GM12878 (cell line): ENCODE measurements around the gene DNAJC13. TPM values are rescaled to one million over a fixed set of nuclear protein-coding genes. Genes with fewer than 3 reads are reported as not detected.

Experiments used
- ATAC-seq: fragments of 200-7000 bp; cut with Tn5 transposase; 3 replicates; pipeline ENCODE4 v1.9.1; 2020; ENCODE audit warnings: mild to moderate bottlenecking, moderate library complexity
- BruUV-seq: library from RNA; stranded (reverse); fragments of 400-500 nt; replicated peaks from 2 replicates; lab custom pipeline; 2021; lab: Mats Ljungman, UMichigan
- CTCF ChIA-PET: fragments of 300-600 bp; sonication (Branson Sonifier 250); formaldehyde crosslinking; extraction: SDS; loops from one replicate; lab custom pipeline; 2021; ENCODE audit warnings: inconsistent platforms; lab: Yijun Ruan, JAX
- POLR2A ChIA-PET: fragments of 350-600 bp; formaldehyde crosslinking; extraction: SDS; loops from one replicate; lab custom pipeline; 2021; ENCODE audit warnings: inconsistent platforms; lab: Charles Lee
- RAD21 ChIA-PET: fragments of 300-600 bp; sonication (Branson Sonifier 250); formaldehyde crosslinking; loops from one replicate; lab custom pipeline; 2023; ENCODE audit warnings: antibody characterized with exemption; ENCODE audit not compliant: unreplicated experiment; lab: Charles Lee
- SMC1A ChIA-PET: fragments of 300-600 bp; sonication (Branson Sonifier 250); formaldehyde crosslinking; loops from one replicate; lab custom pipeline; 2023; ENCODE audit not compliant: unreplicated experiment, uncharacterized antibody; lab: Charles Lee
- DNase-seq: peaks from one replicate; pipeline ENCODE4 v3.0.0-alpha.2; 2011; ENCODE audit warnings: low read depth, low spot score
- FAIRE-seq: peaks from 3 replicates; lab custom pipeline; 2011; peaks lifted over from hg19 to GRCh38; lab: Jason Lieb, UNC
- H2AFZ ChIP-seq: 2 replicates; pipeline ENCODE4 v1.6.0; 2011; ENCODE audit warnings: low read depth, low read length, control low read depth; ENCODE audit not compliant: control insufficient read depth
- H3K27ac ChIP-seq: 2 replicates; pipeline ENCODE4 v1.5.1; 2011; ENCODE audit warnings: control low read depth; ENCODE audit not compliant: control insufficient read depth, insufficient read depth
- H3K27me3 ChIP-seq, 2 experiments: replicated peaks in 1 of 2; 2 replicates each; pipeline versions ENCODE4 v1.6.0 to v1.6.1; 2011; ENCODE audit warnings: low read length in 1 of 2; ENCODE audit not compliant: control insufficient read depth in 2 of 2, insufficient read depth in 2 of 2
- H3K36me3 ChIP-seq, 2 experiments: 2 replicates each; pipeline ENCODE4 v1.5.1; 2011; ENCODE audit warnings: low read length in 1 of 2; ENCODE audit not compliant: control insufficient read depth in 2 of 2, insufficient read depth in 2 of 2
- H3K4me1 ChIP-seq: 2 replicates; pipeline ENCODE4 v1.6.1; 2011; ENCODE audit warnings: mild to moderate bottlenecking, low read length, moderate library complexity, mixed read lengths; ENCODE audit not compliant: control insufficient read depth, insufficient read depth
- H3K4me2 ChIP-seq: 2 replicates; pipeline ENCODE4 v1.6.0; 2011; ENCODE audit warnings: control low read depth; ENCODE audit not compliant: control insufficient read depth, insufficient read depth
- H3K4me3 ChIP-seq: fragments of 200-600 bp; sonication (generic); 2 replicates; pipeline ENCODE4 v1.5.1; 2016
- H3K79me2 ChIP-seq: 2 replicates; pipeline ENCODE4 v1.6.0; 2011; ENCODE audit warnings: low read length; ENCODE audit not compliant: control insufficient read depth, insufficient read depth
- H3K9ac ChIP-seq: 2 replicates; pipeline ENCODE4 v1.8.0; 2011; ENCODE audit warnings: low read length, control low read depth, mixed read lengths; ENCODE audit not compliant: control insufficient read depth, insufficient read depth
- H3K9me3 ChIP-seq: replicated peaks from 3 replicates; pipeline ENCODE4 v1.5.1; 2011; ENCODE audit warnings: mild to moderate bottlenecking, low read length; ENCODE audit not compliant: control insufficient read depth, insufficient read depth
- H4K20me1 ChIP-seq: 2 replicates; pipeline ENCODE4 v1.6.0; 2011; ENCODE audit not compliant: control insufficient read depth, insufficient read depth
- CBX3 ChIP-seq: fragments of 200-600 bp; sonication (generic); IDR thresholded peaks from 2 replicates; pipeline ENCODE4 v1.6.1; 2016; ENCODE audit warnings: low read depth, borderline replicate concordance
- JUND ChIP-seq: IDR thresholded peaks from 2 replicates; pipeline ENCODE4 v1.6.1; 2012; ENCODE audit warnings: low read depth, mild to moderate bottlenecking, low read length, improper control_type of control experiment, moderate library complexity
- KAT2A ChIP-seq: conservative IDR thresholded peaks from 2 replicates; pipeline ENCODE4 v1.6.1; 2011; ENCODE audit warnings: low read depth, low read length; ENCODE audit not compliant: control insufficient read depth
- MEF2A ChIP-seq: IDR thresholded peaks from 2 replicates; pipeline ENCODE4 v1.6.1; 2011; ENCODE audit warnings: low read depth, mild to moderate bottlenecking, low read length, moderate library complexity; ENCODE audit not compliant: insufficient read depth
- NBN ChIP-seq: fragments of 450-650 bp; IDR thresholded peaks from 2 replicates; pipeline ENCODE4 v1.6.1; 2016
- NFIC ChIP-seq: IDR thresholded peaks from 2 replicates; pipeline ENCODE4 v1.6.1; 2012; ENCODE audit warnings: low read depth, mild to moderate bottlenecking, inconsistent platforms, low read length, moderate library complexity
- NR2F1 ChIP-seq: fragments of 450-650 bp; conservative IDR thresholded peaks from 2 replicates; pipeline ENCODE4 v1.6.1; 2017; ENCODE audit warnings: mild to moderate bottlenecking
- PAX8 ChIP-seq: fragments of 450-650 bp; IDR thresholded peaks from 2 replicates; pipeline ENCODE4 v1.6.1; 2017; ENCODE audit warnings: mild to moderate bottlenecking, moderate library complexity
- RAD21 ChIP-seq: IDR thresholded peaks from 2 replicates; pipeline ENCODE4 v1.6.1; 2011; ENCODE audit warnings: mild to moderate bottlenecking, low read depth, low read length, moderate library complexity; ENCODE audit not compliant: insufficient read depth
- ZNF207 ChIP-seq: fragments of 450-650 bp; IDR thresholded peaks from 2 replicates; pipeline ENCODE4 v1.6.1; 2014; ENCODE audit warnings: antibody characterized with exemption, mild to moderate bottlenecking, borderline replicate concordance
- ZNF217 ChIP-seq: fragments of 450-650 bp; IDR thresholded peaks from 2 replicates; pipeline ENCODE4 v1.6.1; 2017; ENCODE audit warnings: antibody characterized with exemption, mild to moderate bottlenecking
- ZNF384 ChIP-seq: IDR thresholded peaks from 2 replicates; pipeline ENCODE4 v1.6.1; 2012; ENCODE audit warnings: low read depth, mild to moderate bottlenecking, low read length, improper control_type of control experiment, borderline replicate concordance
- ZNF687 ChIP-seq: fragments of 450-650 bp; IDR thresholded peaks from 2 replicates; pipeline ENCODE4 v1.6.1; 2017; ENCODE audit warnings: mild to moderate bottlenecking, moderate library complexity
- WGBS: methylation state at CpG from one replicate; pipeline ENCODE4 v1.1.6; 2016; ENCODE audit warnings: low lambda C conversion rate; ENCODE audit not compliant: insufficient replicate concordance, insufficient coverage; ENCODE audit errors: missing lambda C conversion rate; 5-methylcytosine and 5-hydroxymethylcytosine counted together
- in situ Hi-C: fragments of 300-500 bp; cut with MboI; formaldehyde crosslinking; loops from 9 replicates; pipeline ENCODE4 v1.14.3; 2018; ENCODE audit warnings: mixed read lengths
- intact Hi-C: fragments of 100-400 bp; cut with micrococcal nuclease; formaldehyde crosslinking; loops from one replicate; pipeline ENCODE4 v1.14.2; 2022; ENCODE audit not compliant: unreplicated experiment
- polyA plus RNA-seq, 11 experiments: library from polyadenylated mRNA; depleted of rRNA in 4 of 11; unstranded in 6 of 11; stranded (reverse) in 5 of 11; fragments of >200 nt; fragmentation: Nextera tagmentation in 4 of 11; fragmentation: Illumina TruSeq in 1 of 11; extraction: Ambion mirVana in 4 of 11; extraction: Trizol in 1 of 11; gene quantifications; 1 replicate in 1 of 11; 2 replicates in 10 of 11; pipeline versions ENCODE4 v1.2.1 to v1.2.3, GENCODE V29; 2011 to 2016; ENCODE audit warnings: inconsistent platforms in 2 of 11, missing spikeins in 2 of 11, low read depth in 1 of 11
- total RNA-seq, 4 experiments: library from RNA; depleted of rRNA in 3 of 4; stranded (reverse); fragments of >200 nt in 3 of 4; fragmentation: Illumina TruSeq in 1 of 4; extraction: Trizol in 1 of 4; gene quantifications; 2 replicates each; pipeline versions ENCODE4 v1.2.1 to v1.2.3, GENCODE V29; 2013 to 2021
- TF ChIP-seq, protein P1 (sequence below): IDR thresholded peaks from 2 replicates; pipeline ENCODE4 v1.6.1; 2012; ENCODE audit warnings: low read length, inconsistent platforms
- TF ChIP-seq, protein P2 (sequence below): fragments of 450-650 bp; IDR thresholded peaks from 2 replicates; pipeline ENCODE4 v1.6.1; 2014; ENCODE audit warnings: mild to moderate bottlenecking
- TF ChIP-seq, protein P3 (sequence below): fragments of 450-650 bp; formaldehyde crosslinking; IDR thresholded peaks from 2 replicates; pipeline ENCODE4 v1.4.0; 2020; ENCODE audit warnings: mild to moderate bottlenecking, moderate library complexity

Gene DNAJC13
- total and polyA plus RNA-seq, 10 of the 15 experiments (the other 5 are each of a cell fraction or from before 2014, with no cell fraction given) = 8.3 to 33.9 (median 17.0) TPM

GRCh38 chr3:132569580-132569979 lies 152.3 kb downstream of the DNAJC13 start:
- Histone ChIP-seq H3K27me3 (no peaks in the 10 kb centered on the region), H3K4me1 (no peaks in the 10 kb centered on the region), H4K20me1 (no peaks in the 10 kb centered on the region), H3K9me3 (no peaks in the 10 kb centered on the region), H3K4me3 (no peak overlapping the region), H3K27ac (no peak overlapping the region), H3K9ac (no peak overlapping the region), H2AFZ (no peak overlapping the region), H3K4me2 (no peak overlapping the region), H3K79me2 (no peaks in the 10 kb centered on the region), H3K36me3 (no peaks in the 10 kb centered on the region; a peak in 1 of 4 replicates)
- in situ Hi-C loops = no loop called here
- no TSS peak for BruUV-seq
- ATAC-seq (no peak), FAIRE-seq (no peak), DNase-seq (no peak)
- ChIA-PET POLR2A (no interaction called here), SMC1A (no interaction called here), CTCF (interaction anchor here (2.0 kb wide), 1 partner anchor 33 kb away, joined by 8 read pairs; no protein-coding TSS in a partner anchor), RAD21 (no interaction called here)
- WGBS = 100% methylated on average over 1 of the region's 1 CpG
- intact Hi-C loops = no loop called here
- TF ChIP-seq ZNF217 (no peak), NFIC (no peak), RAD21 (no peak), JUND (no peak), CBX3 (no peak), MEF2A (no peak), NR2F1 (no peak), ZNF207 (no peak), ZNF687 (no peak), PAX8 (no peak), ZNF384 (no peak), NBN (no peak), KAT2A (no peak)
- TF ChIP-seq, protein P1, sequence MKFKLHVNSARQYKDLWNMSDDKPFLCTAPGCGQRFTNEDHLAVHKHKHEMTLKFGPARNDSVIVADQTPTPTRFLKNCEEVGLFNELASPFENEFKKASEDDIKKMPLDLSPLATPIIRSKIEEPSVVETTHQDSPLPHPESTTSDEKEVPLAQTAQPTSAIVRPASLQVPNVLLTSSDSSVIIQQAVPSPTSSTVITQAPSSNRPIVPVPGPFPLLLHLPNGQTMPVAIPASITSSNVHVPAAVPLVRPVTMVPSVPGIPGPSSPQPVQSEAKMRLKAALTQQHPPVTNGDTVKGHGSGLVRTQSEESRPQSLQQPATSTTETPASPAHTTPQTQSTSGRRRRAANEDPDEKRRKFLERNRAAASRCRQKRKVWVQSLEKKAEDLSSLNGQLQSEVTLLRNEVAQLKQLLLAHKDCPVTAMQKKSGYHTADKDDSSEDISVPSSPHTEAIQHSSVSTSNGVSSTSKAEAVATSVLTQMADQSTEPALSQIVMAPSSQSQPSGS = no peak
- TF ChIP-seq, protein P2, sequence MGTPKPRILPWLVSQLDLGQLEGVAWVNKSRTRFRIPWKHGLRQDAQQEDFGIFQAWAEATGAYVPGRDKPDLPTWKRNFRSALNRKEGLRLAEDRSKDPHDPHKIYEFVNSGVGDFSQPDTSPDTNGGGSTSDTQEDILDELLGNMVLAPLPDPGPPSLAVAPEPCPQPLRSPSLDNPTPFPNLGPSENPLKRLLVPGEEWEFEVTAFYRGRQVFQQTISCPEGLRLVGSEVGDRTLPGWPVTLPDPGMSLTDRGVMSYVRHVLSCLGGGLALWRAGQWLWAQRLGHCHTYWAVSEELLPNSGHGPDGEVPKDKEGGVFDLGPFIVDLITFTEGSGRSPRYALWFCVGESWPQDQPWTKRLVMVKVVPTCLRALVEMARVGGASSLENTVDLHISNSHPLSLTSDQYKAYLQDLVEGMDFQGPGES = no peak
- TF ChIP-seq, protein P3, sequence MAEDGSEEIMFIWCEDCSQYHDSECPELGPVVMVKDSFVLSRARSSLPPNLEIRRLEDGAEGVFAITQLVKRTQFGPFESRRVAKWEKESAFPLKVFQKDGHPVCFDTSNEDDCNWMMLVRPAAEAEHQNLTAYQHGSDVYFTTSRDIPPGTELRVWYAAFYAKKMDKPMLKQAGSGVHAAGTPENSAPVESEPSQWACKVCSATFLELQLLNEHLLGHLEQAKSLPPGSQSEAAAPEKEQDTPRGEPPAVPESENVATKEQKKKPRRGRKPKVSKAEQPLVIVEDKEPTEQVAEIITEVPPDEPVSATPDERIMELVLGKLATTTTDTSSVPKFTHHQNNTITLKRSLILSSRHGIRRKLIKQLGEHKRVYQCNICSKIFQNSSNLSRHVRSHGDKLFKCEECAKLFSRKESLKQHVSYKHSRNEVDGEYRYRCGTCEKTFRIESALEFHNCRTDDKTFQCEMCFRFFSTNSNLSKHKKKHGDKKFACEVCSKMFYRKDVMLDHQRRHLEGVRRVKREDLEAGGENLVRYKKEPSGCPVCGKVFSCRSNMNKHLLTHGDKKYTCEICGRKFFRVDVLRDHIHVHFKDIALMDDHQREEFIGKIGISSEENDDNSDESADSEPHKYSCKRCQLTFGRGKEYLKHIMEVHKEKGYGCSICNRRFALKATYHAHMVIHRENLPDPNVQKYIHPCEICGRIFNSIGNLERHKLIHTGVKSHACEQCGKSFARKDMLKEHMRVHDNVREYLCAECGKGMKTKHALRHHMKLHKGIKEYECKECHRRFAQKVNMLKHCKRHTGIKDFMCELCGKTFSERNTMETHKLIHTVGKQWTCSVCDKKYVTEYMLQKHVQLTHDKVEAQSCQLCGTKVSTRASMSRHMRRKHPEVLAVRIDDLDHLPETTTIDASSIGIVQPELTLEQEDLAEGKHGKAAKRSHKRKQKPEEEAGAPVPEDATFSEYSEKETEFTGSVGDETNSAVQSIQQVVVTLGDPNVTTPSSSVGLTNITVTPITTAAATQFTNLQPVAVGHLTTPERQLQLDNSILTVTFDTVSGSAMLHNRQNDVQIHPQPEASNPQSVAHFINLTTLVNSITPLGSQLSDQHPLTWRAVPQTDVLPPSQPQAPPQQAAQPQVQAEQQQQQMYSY (CRISPR knock-in tag) = no peak
